GM10266 (cell line): Measurements from ENCODE around the gene CRKL.
"Not testable (repeated sequence)": the region's sequence is repeated elsewhere in the genome, so short reads cannot be mapped to it uniquely, and the experiment has no call there.

ENCODE experiments used
- DNase-seq: peaks from one replicate; pipeline ENCODE4 v3.0.0; 2012; ENCODE audit errors: extremely low spot score
- TF ChIP-seq, protein P1 (sequence below): IDR thresholded peaks from 2 replicates; pipeline ENCODE4 v1.5.1; 2012; ENCODE audit warnings: mild to moderate bottlenecking, low read depth; ENCODE audit not compliant: control insufficient read depth, insufficient read depth; ENCODE audit errors: missing control alignments

Gene CRKL

DNA sequence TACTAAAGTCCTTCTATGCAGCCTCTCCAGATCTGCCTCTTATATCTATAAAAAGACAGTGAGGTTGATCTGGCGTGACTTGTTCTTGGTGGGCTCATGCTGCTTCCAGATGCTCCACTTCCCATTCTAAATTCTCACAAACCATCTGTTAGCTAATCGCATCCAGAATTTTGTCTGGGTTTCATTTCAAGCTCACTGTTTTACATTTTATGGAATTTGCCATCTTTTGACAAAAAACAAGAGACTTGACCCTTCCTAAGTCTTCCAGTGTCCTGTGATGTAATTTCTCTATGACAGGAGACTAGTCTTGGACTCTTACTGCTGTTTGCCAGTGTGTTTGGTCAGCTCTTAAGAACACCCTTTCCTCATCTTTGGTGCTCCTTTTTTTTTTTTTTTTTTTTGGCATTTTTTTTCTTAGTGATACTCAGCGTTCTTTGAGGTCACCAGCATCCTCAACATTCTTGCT is 23.0 kb downstream of the CRKL start:
- DNase-seq: no peak
- TF ChIP-seq, protein P1, sequence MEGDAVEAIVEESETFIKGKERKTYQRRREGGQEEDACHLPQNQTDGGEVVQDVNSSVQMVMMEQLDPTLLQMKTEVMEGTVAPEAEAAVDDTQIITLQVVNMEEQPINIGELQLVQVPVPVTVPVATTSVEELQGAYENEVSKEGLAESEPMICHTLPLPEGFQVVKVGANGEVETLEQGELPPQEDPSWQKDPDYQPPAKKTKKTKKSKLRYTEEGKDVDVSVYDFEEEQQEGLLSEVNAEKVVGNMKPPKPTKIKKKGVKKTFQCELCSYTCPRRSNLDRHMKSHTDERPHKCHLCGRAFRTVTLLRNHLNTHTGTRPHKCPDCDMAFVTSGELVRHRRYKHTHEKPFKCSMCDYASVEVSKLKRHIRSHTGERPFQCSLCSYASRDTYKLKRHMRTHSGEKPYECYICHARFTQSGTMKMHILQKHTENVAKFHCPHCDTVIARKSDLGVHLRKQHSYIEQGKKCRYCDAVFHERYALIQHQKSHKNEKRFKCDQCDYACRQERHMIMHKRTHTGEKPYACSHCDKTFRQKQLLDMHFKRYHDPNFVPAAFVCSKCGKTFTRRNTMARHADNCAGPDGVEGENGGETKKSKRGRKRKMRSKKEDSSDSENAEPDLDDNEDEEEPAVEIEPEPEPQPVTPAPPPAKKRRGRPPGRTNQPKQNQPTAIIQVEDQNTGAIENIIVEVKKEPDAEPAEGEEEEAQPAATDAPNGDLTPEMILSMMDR: no peak

DNA sequence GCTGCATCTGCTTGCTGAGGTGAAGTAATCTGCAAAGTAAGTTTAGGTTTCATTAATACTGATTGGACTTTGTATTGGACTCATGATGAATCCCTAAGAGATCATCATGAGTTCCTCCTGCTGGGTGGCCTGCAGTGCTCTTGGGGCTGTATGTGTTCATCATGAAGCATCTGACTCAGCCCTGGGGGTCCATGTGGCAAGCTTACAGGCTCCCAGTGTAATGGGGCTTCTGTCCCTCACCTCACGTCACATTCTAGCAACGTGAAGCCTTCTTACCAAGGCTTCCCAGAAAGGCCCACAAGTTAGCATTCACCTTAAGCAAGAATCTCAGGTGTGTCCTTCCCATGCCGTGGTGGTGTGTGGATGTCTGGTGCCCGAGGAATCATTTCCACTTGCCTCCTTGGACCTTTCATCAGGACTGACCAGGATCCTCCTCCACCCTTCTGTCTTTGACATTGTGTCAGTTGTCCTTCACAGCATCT is 23.7 kb downstream of the CRKL start:
- TF ChIP-seq, protein P1: no peak
- no peak for DNase-seq

DNA sequence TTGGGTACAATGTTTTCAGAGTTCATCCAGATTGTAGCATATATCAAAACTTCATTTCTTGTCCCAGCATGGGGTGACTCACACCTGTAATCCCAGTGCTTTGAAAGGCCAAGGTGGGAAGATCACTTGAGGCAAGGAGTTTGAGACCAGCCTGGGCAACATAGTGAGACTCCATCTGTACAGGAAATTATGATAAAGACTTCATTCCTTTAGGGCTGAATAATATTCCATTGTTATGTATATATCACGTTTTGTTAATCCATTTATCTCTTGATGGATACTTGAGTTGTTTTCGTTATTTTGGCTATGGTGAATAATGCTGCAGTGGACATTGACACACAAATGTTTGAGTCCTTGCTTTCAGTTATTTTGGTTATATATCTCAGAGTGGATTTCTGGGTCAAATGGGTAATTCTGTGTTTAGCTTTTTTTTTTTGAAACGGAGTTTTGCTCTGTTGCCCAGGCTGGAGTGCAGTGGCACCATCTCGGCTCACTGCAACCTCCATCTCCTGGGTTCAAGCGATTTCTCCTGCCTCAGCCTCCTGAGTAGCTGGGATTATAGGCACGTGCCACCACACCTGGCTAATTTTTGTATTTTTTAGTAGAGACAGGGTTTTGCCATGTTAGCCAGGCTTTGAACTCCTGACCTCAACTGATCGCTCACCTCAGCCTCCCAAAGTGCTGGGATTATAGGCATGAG is 25.1 kb downstream of the CRKL start:
- DNase-seq: not testable (repeated sequence)

DNA sequence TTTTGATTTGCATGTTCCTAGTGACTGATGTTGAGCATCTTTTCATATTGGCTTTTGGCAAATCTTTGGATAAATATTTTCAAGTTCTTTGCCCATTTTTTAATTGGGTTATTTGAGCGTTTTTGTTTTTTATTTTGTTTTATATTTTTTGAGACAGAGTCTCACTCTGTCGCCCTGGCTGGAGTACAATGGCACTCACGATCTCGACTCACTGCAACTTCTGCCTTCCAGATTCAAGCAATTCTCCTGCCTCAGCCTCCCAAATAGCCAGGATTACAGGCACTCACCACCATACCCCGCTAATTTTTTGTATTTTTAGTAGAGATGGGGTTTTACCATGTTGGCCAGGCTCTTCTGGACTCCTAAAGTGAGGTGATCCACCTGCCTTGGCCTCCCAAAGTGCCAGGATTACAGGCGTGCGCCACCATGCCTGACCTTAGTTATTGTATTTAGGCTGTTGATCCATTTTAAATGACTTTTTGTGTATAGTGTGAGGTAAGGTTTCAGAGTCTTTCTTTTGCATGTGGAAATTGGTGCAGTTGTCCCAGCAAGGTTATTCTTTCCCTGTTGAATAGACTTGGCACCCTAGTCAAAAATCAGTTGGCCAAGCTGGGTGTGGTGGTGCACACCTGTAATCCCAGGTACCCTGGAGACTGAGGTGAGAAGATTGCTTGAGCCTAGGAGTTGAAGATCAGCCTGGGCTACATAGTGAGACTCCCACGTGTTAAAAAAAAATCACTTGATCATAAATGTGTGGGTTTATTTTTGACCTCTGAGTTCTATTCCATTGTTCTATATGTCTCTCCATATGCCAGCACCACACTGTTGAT is 26.1 kb downstream of the CRKL start:
- no peak for DNase-seq
- TF ChIP-seq, protein P1: no peak

DNA sequence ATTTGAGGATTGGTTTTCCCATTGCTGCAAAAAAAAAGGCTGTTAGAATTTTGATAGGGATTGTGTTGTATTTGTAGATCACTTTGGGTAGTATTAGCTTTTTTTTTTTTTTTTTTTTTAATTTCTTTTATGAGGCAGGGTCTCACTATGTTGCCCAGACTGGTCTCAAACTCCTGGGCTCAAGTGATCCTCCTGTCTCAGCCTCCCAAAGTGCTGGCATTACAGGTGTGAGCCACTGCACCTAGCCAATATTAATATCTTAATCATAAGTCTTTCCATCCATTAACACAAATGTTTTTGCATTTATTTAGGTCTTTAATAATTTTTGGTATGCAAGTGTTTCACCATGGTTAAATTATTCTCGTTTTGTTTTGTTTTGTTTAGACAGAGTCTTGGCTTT is 26.8 kb downstream of the CRKL start:
- TF ChIP-seq, protein P1: no peak
- DNase-seq: no peak

DNA sequence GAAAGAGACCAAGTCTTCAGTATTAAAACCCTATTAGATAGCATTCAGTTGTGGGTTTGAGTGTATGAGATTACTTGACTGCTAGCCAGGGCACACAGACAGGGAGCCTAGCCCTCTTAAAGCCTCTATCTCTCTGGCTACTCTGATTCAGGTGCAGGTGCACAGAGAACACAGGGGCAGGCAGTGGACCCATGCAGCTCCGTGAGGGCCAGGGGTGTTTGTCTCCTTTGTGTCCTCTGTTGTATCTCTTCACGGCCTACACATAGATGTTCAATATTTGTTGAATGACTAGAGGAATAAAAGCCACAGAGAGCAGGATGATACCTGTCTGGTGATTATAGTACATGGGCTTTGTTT is 28.3 kb downstream of the CRKL start:
- no peak for DNase-seq
- TF ChIP-seq, protein P1: no peak

DNA sequence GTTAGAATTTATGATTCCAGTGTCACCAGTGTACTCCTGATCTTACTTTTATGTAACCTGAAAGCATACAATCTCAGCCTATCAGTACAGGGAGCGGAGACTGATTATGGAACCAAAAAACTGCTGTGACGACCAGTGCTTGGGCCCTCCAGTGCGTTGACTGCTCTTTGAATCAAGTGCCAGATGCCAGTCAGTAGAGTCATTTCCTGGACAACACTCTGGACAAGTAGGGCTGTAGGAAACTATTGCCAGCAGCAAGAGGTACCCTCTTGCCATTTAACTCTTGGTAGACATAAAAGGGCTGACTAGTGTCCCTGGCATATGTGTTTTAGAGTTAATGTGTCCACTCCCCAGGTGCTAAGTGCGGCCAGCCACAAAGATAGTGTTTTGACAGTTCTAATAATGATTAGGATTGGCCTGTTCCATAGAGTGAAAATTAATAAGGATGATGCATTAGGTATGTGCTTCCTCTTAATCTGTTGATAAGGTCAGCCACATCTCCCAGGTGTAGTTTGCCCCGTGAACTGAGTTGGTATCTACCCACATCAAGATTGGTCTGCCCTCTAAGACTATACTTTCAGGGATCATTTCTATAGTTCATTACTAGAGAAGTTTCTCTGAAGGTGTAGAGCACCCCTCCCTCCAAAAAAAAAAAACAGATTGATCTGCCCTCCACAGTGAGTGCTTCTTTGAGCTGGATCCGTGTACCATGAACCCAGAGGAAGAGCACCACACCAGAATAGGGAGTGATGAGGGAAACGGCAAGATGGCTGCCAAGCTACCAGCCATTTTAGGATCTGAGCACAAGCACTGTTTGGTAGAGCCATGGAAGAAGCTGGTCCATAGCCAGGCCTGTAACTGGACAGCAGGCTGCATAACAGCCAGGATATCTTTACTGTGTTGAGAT is 29.1 kb downstream of the CRKL start:
- DNase-seq: no peak
- TF ChIP-seq, protein P1: no peak
